GM19023 (cell line): ENCODE measurements around the gene NRIP2.

Experiments used
- ATAC-seq: cut with Tn5 transposase; IDR thresholded peaks from one replicate; pipeline ENCODE4 v1.9.1; 2021; ENCODE audit warnings: mild to moderate bottlenecking, moderate library complexity; ENCODE audit not compliant: unreplicated experiment

NRIP2 gene

DNA sequence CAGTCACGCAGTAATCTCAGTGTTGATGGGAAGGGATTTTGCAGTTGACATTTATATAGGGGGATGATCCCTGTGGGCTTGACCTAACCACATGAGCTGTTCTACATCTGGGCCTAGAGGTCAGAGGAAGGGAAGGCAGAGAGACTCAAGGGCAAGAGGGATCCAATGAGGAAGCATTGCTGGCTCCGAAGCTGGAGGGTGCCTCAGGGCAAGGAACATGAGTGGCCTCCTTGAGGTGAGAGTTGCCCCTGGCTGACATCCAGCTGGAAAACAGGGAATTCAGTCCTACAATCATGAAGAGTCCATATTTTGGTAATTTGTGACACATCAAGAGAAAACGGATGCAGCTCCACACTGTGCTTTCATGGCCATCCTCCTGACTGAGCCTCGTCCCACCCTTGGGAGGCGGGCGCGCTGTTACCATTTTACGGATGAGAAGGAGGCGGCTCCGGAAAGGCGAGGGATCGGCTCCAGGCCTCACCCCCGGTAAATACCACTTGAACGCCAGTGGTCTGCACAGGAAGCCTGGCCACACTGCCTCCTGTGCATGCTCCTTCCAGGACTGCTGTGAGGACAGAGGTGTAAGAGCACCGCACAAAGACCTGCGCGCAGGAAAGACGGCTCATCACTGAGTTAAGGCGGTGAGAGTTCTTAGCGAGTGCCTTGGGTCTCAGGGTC, 58.6 kb downstream of the NRIP2 start:
- no peak for ATAC-seq

DNA sequence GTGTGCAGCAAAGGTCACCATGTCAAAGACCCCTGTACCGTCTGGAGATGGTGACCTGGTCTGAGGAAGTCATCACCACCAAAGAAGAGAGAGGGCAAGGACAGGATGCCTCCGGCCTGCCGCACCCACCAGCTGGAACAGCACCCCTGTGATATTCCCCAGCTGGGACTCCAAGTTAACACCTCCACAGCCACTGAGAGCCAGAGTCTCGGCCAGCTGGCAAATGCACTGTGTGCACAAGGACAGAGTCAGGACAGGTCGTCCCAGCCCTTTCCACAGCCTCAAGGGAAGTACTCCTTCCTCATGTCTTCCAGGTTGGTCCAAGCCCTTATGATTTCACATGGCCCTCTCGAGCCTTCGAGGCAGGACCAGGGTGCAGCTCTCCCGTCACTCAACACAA, 59.4 kb downstream of the NRIP2 start:
- ATAC-seq, result no peak
